Heart right ventricle (tissue), 16 donors: ENCODE results near the gene IL17F. TPM values are rescaled to one million over a fixed set of nuclear protein-coding genes. Genes with fewer than 3 reads are reported as not detected.

Source experiments
- ATAC-seq, 8 donors: fragments of 200-7000 bp; cut with Tn5 transposase; one replicate each; pipeline ENCODE4 v1.9.1; 2020; ENCODE audit warnings: mild to moderate bottlenecking in 8 of 8, moderate library complexity in 8 of 8, moderate number of reproducible peaks in 1 of 8
- DNase-seq, 2 donors: peaks; one replicate each; pipeline ENCODE4 v3.0.0-alpha.2; 2020
- H3K27ac ChIP-seq, 10 donors: fragments of 200-600 bp; sonication (generic) in 2 of 10; one replicate each; pipeline versions ENCODE4 v1.5.0 to v1.8.0; 2020 to 2022; ENCODE audit warnings: mild to moderate bottlenecking in 3 of 10
- H3K27me3 ChIP-seq, 7 donors: fragments of 200-600 bp; one replicate each; pipeline ENCODE4 v1.8.0; 2021 to 2022; ENCODE audit warnings: mild to moderate bottlenecking in 2 of 7
- H3K36me3 ChIP-seq, 9 donors: fragments of 200-600 bp; sonication (generic) in 1 of 9; one replicate each; pipeline versions ENCODE4 v1.5.0 to v1.8.0; 2020 to 2022; ENCODE audit warnings: mild to moderate bottlenecking in 2 of 9
- H3K4me1 ChIP-seq, 9 donors: fragments of 200-600 bp; sonication (generic) in 1 of 9; one replicate each; pipeline versions ENCODE4 v1.5.0 to v1.8.0; 2020 to 2022; ENCODE audit warnings: mild to moderate bottlenecking in 4 of 9
- H3K4me3 ChIP-seq, 10 donors: fragments of 200-600 bp; sonication (generic) in 2 of 10; one replicate each; pipeline versions ENCODE4 v1.5.0 to v1.8.0; 2020 to 2022; ENCODE audit warnings: mild to moderate bottlenecking in 7 of 10, moderate library complexity in 2 of 10
- H3K9me3 ChIP-seq, 11 donors: fragments of 200-600 bp in 10 of 11; sonication (generic) in 2 of 11; one replicate each; pipeline versions ENCODE4 v1.5.0 to v1.8.0; 2013 to 2022; ENCODE audit warnings: mild to moderate bottlenecking in 2 of 11, control low read depth in 1 of 11, moderate library complexity in 1 of 11
- WGBS, 2 donors: extraction: QIAGEN DNeasy Blood & Tissue Kit; methylation state at CpG; one replicate each; pipeline ENCODE4 v1.1.7; 2013; ENCODE audit warnings: inconsistent platforms in 1 of 2; 5-methylcytosine and 5-hydroxymethylcytosine counted together
- intact Hi-C, 10 donors: fragments of 100-400 bp; cut with DNase I; formaldehyde crosslinking; loops; one replicate each; pipeline versions ENCODE4 v1.11.1 to v1.14.2; 2022
- polyA plus RNA-seq, 2 donors: library from polyadenylated mRNA; stranded (reverse); fragments of 200-250 nt; gene quantifications; one replicate each; pipeline ENCODE4 v1.2.3, GENCODE V29; 2013
- total RNA-seq, 10 donors: library from RNA; stranded (reverse); fragmentation: NEBNext Ultra II Directional in 3 of 10; extraction: Animal tissue kit (Norgen Biotek cat#: 25700) in 3 of 10; gene quantifications; one replicate each; pipeline versions ENCODE4 v1.2.1 to v1.2.4, GENCODE V29; 2021 to 2023
- TF ChIP-seq, protein P1 (sequence below), 9 donors: fragments of 200-600 bp; sonication (generic) in 2 of 9; IDR thresholded peaks; one replicate each; pipeline versions ENCODE4 v1.5.0 to v1.8.0; 2021 to 2022; ENCODE audit warnings: antibody characterized with exemption in 9 of 9, mild to moderate bottlenecking in 5 of 9, moderate library complexity in 1 of 9
- donor health status: Arrhythmogenic right ventricular cardiomyopathy.
- donor health status: ischemic (EF 13 %, LVEDD 7.1; RV severe dilation, severe dysfunction).
- donor health status: healthy with polysubstance abuse.
- donor health status: DM: no; HTN: yes; CAD: no.
- donor health status: DM: no; HTN: no; CAD: no.
- donor health status: ischemic (EF 25% LVEDD 6.9; RV normal size, moderate dysfunction).
- donor health status: ischemic (EF 25% LVEDD 5.7; RV mildly dilated, moderate dysfunction).
- donor health status: healthy.
- donor health status: DM: yes; HTN: yes; CAD: no.
- donor health status: Ischemic cardiomyopathy.
- donor health status: ischemic (EF 35%, LVEDD 5.7; RV mildly dilated, moderate dysfunction).
- donor health status: nonischemic (EF 11% LVEDD 7.7; RV severe dilation, severe dysfunction).
- donor health status: DM: yes; HTN: yes; CAD: no.
- donor health status: PGD.
- donor health status: ischemic (EF 29% LVEDD 5.4; RV normal size, mild dysfunction).
- donor health status: nonischemic (EF 23%, LVEDD 6.1; RV moderate dilation, normal function).

The IL17F gene
- total and polyA plus RNA-seq, 12 donors, result not detected

DNA sequence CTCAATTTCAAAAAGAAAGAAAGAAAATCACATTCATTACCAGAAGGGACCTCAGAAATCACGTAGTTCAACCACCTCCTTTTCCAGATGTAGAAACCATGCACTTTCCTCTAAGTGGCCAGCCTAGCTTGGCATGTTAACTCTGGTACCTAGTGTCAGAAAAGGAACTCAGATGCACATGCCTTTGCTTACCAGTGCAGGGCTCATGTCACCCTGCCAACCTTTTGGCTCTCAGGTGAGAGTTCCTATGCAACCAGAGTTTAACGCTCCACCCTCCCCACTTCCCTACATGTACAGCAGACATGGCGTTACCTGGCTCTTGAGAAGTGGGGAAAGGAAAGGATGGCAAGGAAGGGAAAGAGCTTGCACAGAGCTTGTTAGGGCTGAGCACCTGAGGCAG, 16.3 kb upstream of the IL17F start:
- TF ChIP-seq, protein P1, sequence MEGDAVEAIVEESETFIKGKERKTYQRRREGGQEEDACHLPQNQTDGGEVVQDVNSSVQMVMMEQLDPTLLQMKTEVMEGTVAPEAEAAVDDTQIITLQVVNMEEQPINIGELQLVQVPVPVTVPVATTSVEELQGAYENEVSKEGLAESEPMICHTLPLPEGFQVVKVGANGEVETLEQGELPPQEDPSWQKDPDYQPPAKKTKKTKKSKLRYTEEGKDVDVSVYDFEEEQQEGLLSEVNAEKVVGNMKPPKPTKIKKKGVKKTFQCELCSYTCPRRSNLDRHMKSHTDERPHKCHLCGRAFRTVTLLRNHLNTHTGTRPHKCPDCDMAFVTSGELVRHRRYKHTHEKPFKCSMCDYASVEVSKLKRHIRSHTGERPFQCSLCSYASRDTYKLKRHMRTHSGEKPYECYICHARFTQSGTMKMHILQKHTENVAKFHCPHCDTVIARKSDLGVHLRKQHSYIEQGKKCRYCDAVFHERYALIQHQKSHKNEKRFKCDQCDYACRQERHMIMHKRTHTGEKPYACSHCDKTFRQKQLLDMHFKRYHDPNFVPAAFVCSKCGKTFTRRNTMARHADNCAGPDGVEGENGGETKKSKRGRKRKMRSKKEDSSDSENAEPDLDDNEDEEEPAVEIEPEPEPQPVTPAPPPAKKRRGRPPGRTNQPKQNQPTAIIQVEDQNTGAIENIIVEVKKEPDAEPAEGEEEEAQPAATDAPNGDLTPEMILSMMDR (IDR thresholded peaks at IDR 0.05), result no peak
- Histone ChIP-seq H3K27ac (no peak overlapping the region), H3K4me3 (no peak overlapping the region), H3K27me3 (peaks cover 0 to 14% (median 3%) of the 10 kb centered on the region in 7 donors), H3K36me3 (peaks cover 0 to 48% (median 4%) of the 10 kb centered on the region in 9 donors), H3K4me1 (no peaks in the 10 kb centered on the region), H3K9me3 (no peaks in the 10 kb centered on the region)
- no peak for DNase-seq
- intact Hi-C loops, result loop anchor here in 5 of 10 donors (5.0 to 10.0 kb wide), 4 partner anchors 96 to 1446 kb away; partner anchors contain the start of gene TFAP2B (in 1 of the 5)
- WGBS, 2 donors, result 94 to 96% methylated on average over 3 of the region's 3 CpGs
- no peak for ATAC-seq

DNA sequence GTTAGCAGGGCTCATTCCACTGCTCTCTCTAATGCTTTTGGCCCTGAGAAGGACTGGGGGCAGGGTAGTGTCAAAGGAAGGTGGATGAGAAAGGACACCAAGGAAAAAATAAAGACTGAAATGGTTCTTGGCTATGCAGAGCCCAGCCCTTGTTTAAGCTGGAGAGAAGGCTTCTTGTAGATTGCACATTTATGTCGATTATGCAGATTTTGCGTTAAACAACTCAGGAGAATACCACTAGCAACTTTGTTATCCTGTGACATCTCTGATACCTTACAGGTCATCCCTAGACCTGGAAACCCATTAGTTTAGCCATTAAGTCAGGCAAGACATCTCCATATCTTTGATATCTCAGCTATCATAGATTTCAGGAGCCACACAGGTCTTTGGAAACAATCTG, 11.1 kb upstream of the IL17F start:
- DNase-seq (no peak), ATAC-seq (no peak)
- intact Hi-C loops, result no loop called here
- Histone ChIP-seq H3K27ac (no peak overlapping the region), H3K9me3 (no peaks in the 10 kb centered on the region), H3K4me3 (no peak overlapping the region), H3K27me3 (peaks cover 0 to 47% (median 28%) of the 10 kb centered on the region in 7 donors), H3K4me1 (no peaks in the 10 kb centered on the region), H3K36me3 (no peaks in the 10 kb centered on the region)
- 95 to 96% methylated on average over 2 of the region's 2 CpGs for WGBS, 2 donors
- TF ChIP-seq, protein P1 (IDR thresholded peaks at IDR 0.05), result no peak

DNA sequence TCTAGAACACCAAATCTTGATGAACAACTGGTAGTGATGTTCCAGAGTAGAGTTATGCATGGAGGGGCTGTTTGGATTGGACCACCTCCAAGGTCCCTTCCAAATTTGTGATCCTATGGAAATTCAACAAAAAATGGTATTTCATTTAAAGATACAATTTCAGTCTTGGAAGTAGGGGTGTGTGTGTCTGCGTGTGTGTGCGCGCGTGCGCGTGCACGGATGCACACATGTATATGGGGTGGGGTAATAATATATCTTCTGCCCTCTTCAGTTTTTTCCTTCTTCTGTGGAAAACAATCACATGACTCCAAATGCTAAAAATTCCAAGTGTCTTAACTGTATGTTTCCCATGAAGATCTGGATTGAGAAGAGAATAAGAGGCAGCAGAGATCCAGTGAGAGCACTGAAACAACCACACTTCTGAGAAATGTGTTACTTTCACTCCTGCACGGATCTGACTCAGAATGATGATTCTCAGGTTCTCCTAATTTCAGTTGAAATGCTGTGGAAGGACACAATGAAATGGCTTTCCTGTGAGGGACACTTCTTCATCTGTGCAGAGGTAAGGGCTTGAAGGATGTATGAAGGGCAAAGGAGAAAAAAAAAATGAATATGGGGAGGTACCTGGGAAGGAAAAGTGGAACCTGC, 10.6 kb upstream of the IL17F start:
- Histone ChIP-seq H3K4me3 (no peak overlapping the region), H3K4me1 (no peaks in the 10 kb centered on the region), H3K27ac (no peak overlapping the region), H3K9me3 (no peaks in the 10 kb centered on the region), H3K36me3 (no peaks in the 10 kb centered on the region), H3K27me3 (peaks cover 0 to 53% (median 31%) of the 10 kb centered on the region in 7 donors)
- TF ChIP-seq, protein P1 (IDR thresholded peaks at IDR 0.05), result no peak
- 94 to 95% methylated on average over 8 of the region's 8 CpGs for WGBS, 2 donors
- ATAC-seq, result no peak
- no peak for DNase-seq
- intact Hi-C loops, result no loop called here

DNA sequence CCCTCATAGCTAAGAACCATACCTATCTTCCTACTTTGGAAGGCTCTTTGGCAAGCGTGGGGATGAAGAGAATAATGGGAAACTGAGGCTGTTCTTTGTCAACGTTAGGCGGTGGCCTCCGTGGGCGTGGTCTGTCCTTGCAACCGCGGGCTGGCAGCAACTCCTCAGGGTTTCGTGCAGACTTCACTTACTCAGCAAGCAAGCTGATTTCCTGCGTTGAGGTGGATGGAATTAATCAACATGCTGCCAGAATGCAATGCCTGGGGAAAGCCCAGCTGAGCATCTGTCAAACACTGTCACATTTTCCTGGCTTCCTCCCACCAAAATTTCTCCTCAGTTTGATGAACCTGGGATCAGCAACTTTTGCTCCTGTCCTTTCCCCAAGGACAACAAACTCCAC, 9.2 kb upstream of the IL17F start:
- DNase-seq (no peak), ATAC-seq (no peak)
- H3K27me3 ChIP-seq, result peaks cover 0 to 56% (median 33%) of the 10 kb centered on the region in 7 donors
- WGBS, 2 donors, result 37 to 49% methylated on average over 9 of the region's 9 CpGs
- H3K27ac ChIP-seq, result no peak overlapping the region
- H3K36me3 ChIP-seq, result no peaks in the 10 kb centered on the region
- TF ChIP-seq, protein P1 (IDR thresholded peaks at IDR 0.05), result no peak
- no peaks in the 10 kb centered on the region for H3K4me1 ChIP-seq
- intact Hi-C loops, result no loop called here
- H3K4me3 ChIP-seq, result no peak overlapping the region
- no peaks in the 10 kb centered on the region for H3K9me3 ChIP-seq
